B cell (primary cell): Measurements from ENCODE around the gene PIAS4. TPM values are rescaled to one million over a fixed set of nuclear protein-coding genes. Genes with fewer than 3 reads are reported as not detected.

Experiments used
- ATAC-seq: fragments of 200-7000 bp; cut with Tn5 transposase; one replicate; pipeline ENCODE4 v1.10.0; 2021; ENCODE audit warnings: low read depth, mild to moderate bottlenecking, moderate number of reproducible peaks, moderate library complexity
- CTCF ChIA-PET: fragments of 350-600 bp; sonication (Branson Sonifier 250); formaldehyde crosslinking; loops from one replicate; lab custom pipeline; 2021; ENCODE audit warnings: antibody characterized with exemption, inconsistent platforms; lab: Charles Lee
- POLR2A ChIA-PET: fragments of 350-600 bp; sonication (Branson Sonifier 250); formaldehyde crosslinking; loops from one replicate; lab custom pipeline; 2021; ENCODE audit warnings: antibody characterized with exemption; lab: Charles Lee
- DNase-seq: peaks from one replicate; pipeline ENCODE4 v3.0.0; 2013
- H2AFZ ChIP-seq: 2 replicates; pipeline ENCODE4 v1.6.1; 2012; ENCODE audit warnings: mild to moderate bottlenecking, low read depth, low read length; ENCODE audit not compliant: insufficient read depth, poor library complexity, severe bottlenecking
- H3K27ac ChIP-seq, 2 donors: 1 replicate in 1 of 2; 2 replicates in 1 of 2; pipeline ENCODE4 v1.5.1; 2012 to 2013; ENCODE audit warnings: low read length in 2 of 2, mild to moderate bottlenecking in 2 of 2, moderate library complexity in 1 of 2
- H3K27me3 ChIP-seq, 4 experiments: fragments of 200-600 bp in 1 of 4; sonication (generic) in 1 of 4; replicated peaks in 1 of 4; 1 replicate in 2 of 4; 2 replicates in 2 of 4; pipeline versions ENCODE4 v1.6.1 to v1.7.0; 2013 to 2016; ENCODE audit warnings: low read length in 3 of 4, mild to moderate bottlenecking in 2 of 4, mixed read lengths in 1 of 4, moderate library complexity in 1 of 4; ENCODE audit not compliant: insufficient read depth in 4 of 4, control insufficient read depth in 3 of 4; ENCODE audit errors: control extremely low read depth in 1 of 4
- H3K36me3 ChIP-seq, 2 experiments: replicated peaks in 1 of 2; 1 replicate in 1 of 2; 2 replicates in 1 of 2; pipeline versions ENCODE4 v1.6.1 to v1.7.1; 2013; ENCODE audit warnings: low read length in 1 of 2; ENCODE audit not compliant: insufficient read depth in 2 of 2, control insufficient read depth in 1 of 2; ENCODE audit errors: control extremely low read depth in 1 of 2, extremely low read depth in 1 of 2
- H3K4me1 ChIP-seq, 2 donors: fragments of 200-600 bp in 1 of 2; sonication (generic) in 1 of 2; 1 replicate in 1 of 2; 2 replicates in 1 of 2; pipeline versions ENCODE4 v1.5.1 to v1.6.1; 2013 to 2017; ENCODE audit warnings: low read length in 2 of 2; ENCODE audit not compliant: control insufficient read depth in 2 of 2, insufficient read depth in 2 of 2
- H3K4me2 ChIP-seq: replicated peaks from 2 replicates; pipeline ENCODE3; 2012; ENCODE audit warnings: mild to moderate bottlenecking, low read depth, low read length; ENCODE audit not compliant: poor library complexity, severe bottlenecking
- H3K4me3 ChIP-seq, 5 experiments: fragments of 200-600 bp in 1 of 5; sonication (generic) in 1 of 5; 1 replicate in 3 of 5; 2 replicates in 2 of 5; pipeline versions ENCODE4 v1.5.1 to v1.7.0; 2011 to 2016; ENCODE audit warnings: low read length in 4 of 5, mild to moderate bottlenecking in 4 of 5, low read depth in 2 of 5, control low read depth in 1 of 5, moderate library complexity in 1 of 5; ENCODE audit not compliant: insufficient read depth in 1 of 5; ENCODE audit errors: control extremely low read depth in 1 of 5, extremely low read depth in 1 of 5
- H3K79me2 ChIP-seq: fragments of 200-600 bp; sonication (generic); one replicate; pipeline ENCODE4 v1.6.0; 2016; ENCODE audit warnings: low read length; ENCODE audit not compliant: control insufficient read depth, insufficient read depth
- H3K9ac ChIP-seq: fragments of 200-600 bp; sonication (generic); 2 replicates; pipeline ENCODE4 v1.6.1; 2017; ENCODE audit warnings: mild to moderate bottlenecking, low read length, moderate library complexity
- H3K9me3 ChIP-seq, 3 donors: one replicate each; pipeline versions ENCODE4 v1.6.1 to v1.7.1; 2013; ENCODE audit warnings: low read length in 2 of 3; ENCODE audit not compliant: control insufficient read depth in 2 of 3, insufficient read depth in 1 of 3; ENCODE audit errors: control extremely low read depth in 1 of 3
- H4K20me1 ChIP-seq: 2 replicates; pipeline ENCODE4 v1.6.0; 2012; ENCODE audit warnings: mild to moderate bottlenecking, low read length; ENCODE audit not compliant: insufficient read depth, control insufficient read depth, poor library complexity, severe bottlenecking
- H3K27ac Mint-ChIP-seq: one replicate; pipeline ENCODE4 v1.8.0; 2021; ENCODE audit warnings: mixed read lengths
- H3K27me3 Mint-ChIP-seq: one replicate; pipeline ENCODE4 v1.8.0; 2021; ENCODE audit warnings: mixed read lengths
- H3K4me1 Mint-ChIP-seq: one replicate; pipeline ENCODE4 v1.8.0; 2021; ENCODE audit warnings: mixed read lengths
- H3K4me3 Mint-ChIP-seq: one replicate; pipeline ENCODE4 v1.8.0; 2021; ENCODE audit warnings: mixed read lengths
- H3K9me3 Mint-ChIP-seq: one replicate; pipeline ENCODE4 v1.8.0; 2022; ENCODE audit warnings: mixed read lengths; ENCODE audit not compliant: insufficient read depth
- EZH2 ChIP-seq: IDR thresholded peaks from 2 replicates; pipeline ENCODE4 v1.6.1; 2012; ENCODE audit warnings: borderline replicate concordance, low read depth, mild to moderate bottlenecking, moderate library complexity, low read length; ENCODE audit not compliant: insufficient read depth, poor library complexity, severe bottlenecking
- WGBS: methylation state at CpG from one replicate; pipeline ENCODE4 v1.1.5; 2013; ENCODE audit warnings: missing lambda C conversion rate; ENCODE audit not compliant: insufficient coverage; 5-methylcytosine and 5-hydroxymethylcytosine counted together
- intact Hi-C: fragments of 100-400 bp; cut with micrococcal nuclease; formaldehyde crosslinking; loops from one replicate; pipeline ENCODE4 v1.10.0; 2022
- polyA plus RNA-seq: library from polyadenylated mRNA; depleted of rRNA; stranded (reverse); fragments of >200 nt; gene quantifications from 2 replicates; pipeline ENCODE4 v1.2.3, GENCODE V29; 2012
- total RNA-seq, 2 donors: library from RNA; stranded (reverse); fragments of 120-200 nt in 1 of 2; gene quantifications; 1 replicate in 1 of 2; 2 replicates in 1 of 2; pipeline versions ENCODE4 v1.2.3 to v1.2.4, GENCODE V29; 2013 to 2022
- TF ChIP-seq, protein P1 (sequence below): fragments of 200-600 bp; IDR thresholded peaks from one replicate; pipeline ENCODE4 v1.8.0; 2022; ENCODE audit warnings: antibody characterized with exemption, mild to moderate bottlenecking

PIAS4 gene
- total and polyA plus RNA-seq, 2 donors (not counting 1 experiment from before 2014, with no cell fraction given): 13.7 to 56.8 TPM

DNA sequence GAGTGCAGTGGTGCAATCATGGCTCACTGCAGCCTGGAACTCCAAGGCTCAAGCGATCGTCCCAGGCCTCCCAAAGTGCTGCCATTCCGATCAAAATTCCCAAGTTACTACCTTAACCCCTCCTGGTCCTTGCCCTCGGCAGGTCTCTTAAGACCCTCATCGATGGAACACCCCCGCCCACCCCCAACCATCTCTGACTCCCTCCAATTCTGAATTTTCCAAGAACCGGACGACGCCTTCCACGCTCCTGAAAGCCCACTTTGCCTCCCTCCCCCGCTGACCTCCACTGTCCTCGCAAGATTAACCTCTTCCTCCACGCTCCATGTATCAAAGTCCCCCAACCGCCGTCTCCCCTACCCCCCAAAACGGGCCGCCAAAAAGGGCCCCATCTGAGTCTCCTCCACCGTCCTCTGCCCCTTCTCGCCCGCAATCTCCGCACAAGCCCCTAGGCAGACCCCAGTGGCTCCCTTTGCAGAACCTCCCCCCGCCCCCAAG is 37.2 kb upstream of the PIAS4 start:
- H3K27me3 ChIP-seq: no peaks in the 10 kb centered on the region
- H3K9ac ChIP-seq: peak overlapping the region; percentile 96
- TF ChIP-seq, protein P1, sequence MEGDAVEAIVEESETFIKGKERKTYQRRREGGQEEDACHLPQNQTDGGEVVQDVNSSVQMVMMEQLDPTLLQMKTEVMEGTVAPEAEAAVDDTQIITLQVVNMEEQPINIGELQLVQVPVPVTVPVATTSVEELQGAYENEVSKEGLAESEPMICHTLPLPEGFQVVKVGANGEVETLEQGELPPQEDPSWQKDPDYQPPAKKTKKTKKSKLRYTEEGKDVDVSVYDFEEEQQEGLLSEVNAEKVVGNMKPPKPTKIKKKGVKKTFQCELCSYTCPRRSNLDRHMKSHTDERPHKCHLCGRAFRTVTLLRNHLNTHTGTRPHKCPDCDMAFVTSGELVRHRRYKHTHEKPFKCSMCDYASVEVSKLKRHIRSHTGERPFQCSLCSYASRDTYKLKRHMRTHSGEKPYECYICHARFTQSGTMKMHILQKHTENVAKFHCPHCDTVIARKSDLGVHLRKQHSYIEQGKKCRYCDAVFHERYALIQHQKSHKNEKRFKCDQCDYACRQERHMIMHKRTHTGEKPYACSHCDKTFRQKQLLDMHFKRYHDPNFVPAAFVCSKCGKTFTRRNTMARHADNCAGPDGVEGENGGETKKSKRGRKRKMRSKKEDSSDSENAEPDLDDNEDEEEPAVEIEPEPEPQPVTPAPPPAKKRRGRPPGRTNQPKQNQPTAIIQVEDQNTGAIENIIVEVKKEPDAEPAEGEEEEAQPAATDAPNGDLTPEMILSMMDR: no peak
- TF ChIP-seq EZH2: no peak
- ATAC-seq: no peak
- DNase-seq: no peak
- POLR2A ChIA-PET: interaction anchor here (0.5 to 2.2 kb wide), 8 partner anchors 15 to 253 kb away, joined by 3 to 20 read pairs (median 4); partner anchors contain the start of genes EEF2 and MRPL54
- H4K20me1 ChIP-seq: peaks cover 49% of the 10 kb centered on the region
- CTCF ChIA-PET: interaction anchor here (0.6 to 2.0 kb wide), 5 partner anchors 14 to 210 kb away, joined by 3 to 10 read pairs (median 10); partner anchors contain the start of gene EEF2
- H3K4me2 ChIP-seq: peak overlapping the region; percentile 99
- H3K79me2 ChIP-seq: peaks cover 42% of the 10 kb centered on the region
- no peaks in the 10 kb centered on the region for H3K9me3 ChIP-seq
- Mint-ChIP-seq H3K4me3 (peak overlapping the region; percentile 94), H3K4me1 (peaks cover 25% of the 10 kb centered on the region), H3K27ac (peak overlapping the region; percentile 77), H3K9me3 (no peaks in the 10 kb centered on the region), H3K27me3 (no peaks in the 10 kb centered on the region)
- WGBS: 6% methylated on average over 20 of the region's 22 CpGs
- intact Hi-C loops: loop anchor here (2.0 kb wide), 2 partner anchors 14 to 212 kb away; partner anchors contain the start of genes ANKRD24, EEF2 and SIRT6
- peaks cover 2 to 17% of the 10 kb centered on the region in 2 experiments for H3K36me3 ChIP-seq
- peak overlapping the region; percentile 48 to 85 for H3K27ac ChIP-seq
- peaks cover 14 to 18% of the 10 kb centered on the region in 2 donors for H3K4me1 ChIP-seq
- H2AFZ ChIP-seq: peak overlapping the region; percentile 90
- peak overlapping the region; percentile 41 to 93 (median 80) for H3K4me3 ChIP-seq
